ENCODE results near the gene ZNHIT2.

Gene ZNHIT2

GRCh38 chr11:65121865-65122696, 4.6 kb upstream of the ZNHIT2 start, which contains the start of the genes FAU and MRPL49:
Gene FAU, minus strand, starts transcription at chr11:65122134. Its CDS starts 321 bp downstream, at chr11:65121813.
Gene MRPL49, plus strand, starts transcription at chr11:65122321. Its CDS starts 26 bp downstream, at chr11:65122347.
- Histone ChIP-seq H3K79me2 (ENCODE audit: insufficient read depth, low read length) (peaks cover 53% of the 10 kb centered on the region), H3K27me3 (ENCODE audit: insufficient read depth, low read length, poor library complexity) (no peaks in the 10 kb centered on the region), H3K4me1 (ENCODE audit: insufficient read depth, low read length) (peaks cover 42% of the 10 kb centered on the region), H3K27ac (ENCODE audit: low read length) (peak within 1 kb of the TSS; percentile 85), H3K36me3 (ENCODE audit: insufficient read depth, low read length) (peaks cover 68% of the 10 kb centered on the region), H4K20me1 (ENCODE audit: insufficient read depth, low read length) (peaks cover 18% of the 10 kb centered on the region; the same call in 1 of the 2 replicates), H3K9me3 (ENCODE audit: insufficient read depth, low read length, severe bottlenecking) (no peaks in the 10 kb centered on the region), H3K4me2 (ENCODE audit: insufficient read depth, low read length) (peak within 1 kb of the TSS; percentile 90), H3K9ac (ENCODE audit: low read depth, low read length) (peak within 1 kb of the TSS; percentile 86), H2AFZ (ENCODE audit: low read depth, low read length) (peak within 1 kb of the TSS; percentile 91), H3K4me3 (ENCODE audit: low read depth in 1 of 2, low read length in 2 of 2) (peak within 1 kb of the TSS; percentile 90 to 92)
- TF ChIP-seq EZH2 (IDR thresholded peaks at IDR 0.05; ENCODE audit: borderline replicate concordance, low read depth, low read length, severe bottlenecking), result no peak
- TF ChIP-seq, protein P1, sequence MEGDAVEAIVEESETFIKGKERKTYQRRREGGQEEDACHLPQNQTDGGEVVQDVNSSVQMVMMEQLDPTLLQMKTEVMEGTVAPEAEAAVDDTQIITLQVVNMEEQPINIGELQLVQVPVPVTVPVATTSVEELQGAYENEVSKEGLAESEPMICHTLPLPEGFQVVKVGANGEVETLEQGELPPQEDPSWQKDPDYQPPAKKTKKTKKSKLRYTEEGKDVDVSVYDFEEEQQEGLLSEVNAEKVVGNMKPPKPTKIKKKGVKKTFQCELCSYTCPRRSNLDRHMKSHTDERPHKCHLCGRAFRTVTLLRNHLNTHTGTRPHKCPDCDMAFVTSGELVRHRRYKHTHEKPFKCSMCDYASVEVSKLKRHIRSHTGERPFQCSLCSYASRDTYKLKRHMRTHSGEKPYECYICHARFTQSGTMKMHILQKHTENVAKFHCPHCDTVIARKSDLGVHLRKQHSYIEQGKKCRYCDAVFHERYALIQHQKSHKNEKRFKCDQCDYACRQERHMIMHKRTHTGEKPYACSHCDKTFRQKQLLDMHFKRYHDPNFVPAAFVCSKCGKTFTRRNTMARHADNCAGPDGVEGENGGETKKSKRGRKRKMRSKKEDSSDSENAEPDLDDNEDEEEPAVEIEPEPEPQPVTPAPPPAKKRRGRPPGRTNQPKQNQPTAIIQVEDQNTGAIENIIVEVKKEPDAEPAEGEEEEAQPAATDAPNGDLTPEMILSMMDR (IDR thresholded peaks at IDR 0.05; ENCODE audit: borderline replicate concordance, extremely low read depth, low read length, poor library complexity, severe bottlenecking), result no peak
- ATAC-seq (ENCODE audit: insufficient read depth, low read depth) (peak; percentile 82), DNase-seq (peak; percentile 99)

DNA sequence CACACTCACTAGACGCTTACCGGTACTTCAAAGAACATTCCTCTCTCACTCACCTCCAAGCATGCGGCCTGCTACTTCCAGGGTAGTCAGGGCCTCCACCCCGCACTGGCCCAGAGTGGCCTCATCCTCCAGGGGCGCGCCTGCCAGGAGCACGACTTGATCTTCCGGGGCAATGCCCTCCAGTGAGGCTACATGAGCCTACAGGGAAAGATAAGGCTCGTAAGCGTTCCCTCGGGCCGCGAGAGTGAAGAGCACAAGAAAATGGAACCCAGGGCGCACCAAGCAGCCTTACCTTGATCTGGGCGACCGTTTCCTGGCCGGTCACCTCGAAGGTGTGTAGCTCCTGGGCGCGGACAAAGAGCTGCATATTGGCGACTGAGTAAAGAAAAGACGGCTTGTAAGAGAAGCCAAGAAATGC, 4.0 kb upstream of the ZNHIT2 start:
- Histone ChIP-seq H3K4me2 (ENCODE audit: insufficient read depth, low read length) (peak overlapping the region; percentile 90), H3K36me3 (ENCODE audit: insufficient read depth, low read length) (peaks cover 65% of the 10 kb centered on the region), H3K9ac (ENCODE audit: low read depth, low read length) (peak overlapping the region; percentile 86), H3K27ac (ENCODE audit: low read length) (peak overlapping the region; percentile 80), H3K4me3 (ENCODE audit: low read depth in 1 of 2, low read length in 2 of 2) (peak overlapping the region; percentile 90 to 92), H4K20me1 (ENCODE audit: insufficient read depth, low read length) (peaks cover 18% of the 10 kb centered on the region; the same call in 1 of the 2 replicates), H3K9me3 (ENCODE audit: insufficient read depth, low read length, severe bottlenecking) (no peaks in the 10 kb centered on the region), H3K4me1 (ENCODE audit: insufficient read depth, low read length) (peaks cover 48% of the 10 kb centered on the region), H3K27me3 (ENCODE audit: insufficient read depth, low read length, poor library complexity) (no peaks in the 10 kb centered on the region), H2AFZ (ENCODE audit: low read depth, low read length) (peak overlapping the region; percentile 91), H3K79me2 (ENCODE audit: insufficient read depth, low read length) (peaks cover 59% of the 10 kb centered on the region)
- DNase-seq, result no peak
- TF ChIP-seq, protein P1 (IDR thresholded peaks at IDR 0.05; ENCODE audit: borderline replicate concordance, extremely low read depth, low read length, poor library complexity, severe bottlenecking), result no peak
- no peak for TF ChIP-seq EZH2 (IDR thresholded peaks at IDR 0.05; ENCODE audit: borderline replicate concordance, low read depth, low read length, severe bottlenecking)
- ATAC-seq (ENCODE audit: insufficient read depth, low read depth), result no peak

- no peak for TF ChIP-seq EZH2 (IDR thresholded peaks at IDR 0.05; ENCODE audit: borderline replicate concordance, low read depth, low read length, severe bottlenecking)
- TF ChIP-seq, protein P1 (IDR thresholded peaks at IDR 0.05; ENCODE audit: borderline replicate concordance, extremely low read depth, low read length, poor library complexity, severe bottlenecking), result no peak
- peak overlapping the region; percentile 90 for H3K4me2 ChIP-seq (ENCODE audit: insufficient read depth, low read length)
- H2AFZ ChIP-seq (ENCODE audit: low read depth, low read length), result no peak overlapping the region
- ATAC-seq (ENCODE audit: insufficient read depth, low read depth) (no peak), DNase-seq (no peak)
- H3K27ac ChIP-seq (ENCODE audit: low read length), result peak overlapping the region; percentile 80
- H4K20me1 ChIP-seq (ENCODE audit: insufficient read depth, low read length), result peaks cover 23% of the 10 kb centered on the region; the same call in 1 of the 2 replicates
- peak overlapping the region; percentile 90 to 92; a peak in 3 of 4 replicates for H3K4me3 ChIP-seq (ENCODE audit: low read depth in 1 of 2, low read length in 2 of 2)
- H3K36me3 ChIP-seq (ENCODE audit: insufficient read depth, low read length), result peaks cover 65% of the 10 kb centered on the region
- peak overlapping the region; percentile 86 for H3K9ac ChIP-seq (ENCODE audit: low read depth, low read length)
- peaks cover 54% of the 10 kb centered on the region for H3K4me1 ChIP-seq (ENCODE audit: insufficient read depth, low read length)
- H3K27me3 ChIP-seq (ENCODE audit: insufficient read depth, low read length, poor library complexity), result no peaks in the 10 kb centered on the region
- peaks cover 65% of the 10 kb centered on the region for H3K79me2 ChIP-seq (ENCODE audit: insufficient read depth, low read length)
- no peaks in the 10 kb centered on the region for H3K9me3 ChIP-seq (ENCODE audit: insufficient read depth, low read length, severe bottlenecking)
Observed at GRCh38 chr11:65120831-65121230, 3.3 kb upstream of the ZNHIT2 start.

Data from DND-41 (cell line).